GM12878 (cell line): Measurements from ENCODE around the gene PLA2G4A.

ENCODE experiments used
- EZH2 ChIP-seq: IDR thresholded peaks from 2 replicates; pipeline ENCODE4 v1.6.1; 2012; ENCODE audit warnings: low read depth, mild to moderate bottlenecking, control low read depth, inconsistent platforms, low read length, borderline replicate concordance; ENCODE audit not compliant: control insufficient read depth
- GABPA ChIP-seq: IDR thresholded peaks from 2 replicates; pipeline ENCODE4 v1.6.1; 2014; ENCODE audit warnings: antibody characterized with exemption, low read depth, mild to moderate bottlenecking, inconsistent platforms
- MTA3 ChIP-seq: IDR thresholded peaks from 2 replicates; pipeline ENCODE4 v1.6.1; 2012; ENCODE audit warnings: low read length, inconsistent platforms, borderline replicate concordance
- MYC ChIP-seq: IDR thresholded peaks from 2 replicates; pipeline ENCODE4 v1.6.1; 2011; ENCODE audit warnings: mild to moderate bottlenecking, low read length, moderate library complexity, inconsistent platforms; ENCODE audit not compliant: insufficient read depth, insufficient replicate concordance, insufficient read length, severe bottlenecking
- NBN ChIP-seq: fragments of 450-650 bp; IDR thresholded peaks from 2 replicates; pipeline ENCODE4 v1.6.1; 2016
- NR2C2 ChIP-seq: IDR thresholded peaks from 2 replicates; pipeline ENCODE4 v1.6.1; 2011; ENCODE audit warnings: borderline replicate concordance, low read depth; ENCODE audit not compliant: control insufficient read depth, insufficient read length
- RAD21 ChIP-seq: IDR thresholded peaks from 2 replicates; pipeline ENCODE4 v1.6.1; 2011; ENCODE audit warnings: mild to moderate bottlenecking, low read depth, low read length, moderate library complexity; ENCODE audit not compliant: insufficient read depth
- RCOR1 ChIP-seq: conservative IDR thresholded peaks from 2 replicates; pipeline ENCODE4 v1.6.1; 2012; ENCODE audit warnings: low read depth, low read length, improper control_type of control experiment
- SP1 ChIP-seq: IDR thresholded peaks from one replicate; pipeline ENCODE4 v1.6.1; 2011; ENCODE audit warnings: low read depth, low read length
- TAF1 ChIP-seq: IDR thresholded peaks from 2 replicates; pipeline ENCODE4 v1.6.1; 2011; ENCODE audit warnings: mild to moderate bottlenecking, low read depth, low read length, borderline replicate concordance
- TARDBP ChIP-seq: IDR thresholded peaks from 2 replicates; pipeline ENCODE4 v1.6.1; 2016; ENCODE audit warnings: borderline replicate concordance
- ZNF384 ChIP-seq: IDR thresholded peaks from 2 replicates; pipeline ENCODE4 v1.6.1; 2012; ENCODE audit warnings: low read depth, mild to moderate bottlenecking, low read length, improper control_type of control experiment, borderline replicate concordance
- TF ChIP-seq, protein P1 (sequence below), 3 experiments: IDR thresholded peaks in 2 of 3; conservative IDR thresholded peaks in 1 of 3; 2 replicates each; pipeline ENCODE4 v1.5.1; 2011; ENCODE audit warnings: low read depth in 3 of 3, low read length in 3 of 3, mild to moderate bottlenecking in 3 of 3, control low read depth in 2 of 3, moderate library complexity in 2 of 3, inconsistent platforms in 1 of 3, mixed read lengths in 1 of 3; ENCODE audit not compliant: control insufficient read depth in 2 of 3, insufficient read depth in 1 of 3; ENCODE audit errors: extremely low read depth in 1 of 3
- TF ChIP-seq, protein P2 (sequence below): fragments of 450-650 bp; IDR thresholded peaks from 2 replicates; pipeline ENCODE4 v1.6.1; 2016; ENCODE audit warnings: mild to moderate bottlenecking

DNA sequence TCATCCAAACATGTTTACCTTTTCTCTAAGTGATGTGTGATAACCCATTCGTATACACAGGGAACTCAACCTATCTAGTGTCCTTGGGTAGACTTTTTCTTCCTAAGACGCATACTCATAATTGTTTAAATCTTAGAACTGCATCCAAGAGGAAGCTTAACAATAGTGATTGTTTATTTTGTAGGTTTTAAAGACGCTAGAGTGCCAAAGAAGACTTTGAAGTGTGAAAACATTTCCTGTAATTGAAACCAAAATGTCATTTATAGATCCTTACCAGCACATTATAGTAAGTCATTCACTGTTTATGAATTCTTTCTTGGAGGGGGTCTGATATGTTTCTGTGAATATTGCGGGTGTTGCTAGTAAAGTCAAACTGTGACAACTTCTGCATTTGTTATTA, 25.4 kb downstream of the PLA2G4A start:
- TF ChIP-seq, protein P1, sequence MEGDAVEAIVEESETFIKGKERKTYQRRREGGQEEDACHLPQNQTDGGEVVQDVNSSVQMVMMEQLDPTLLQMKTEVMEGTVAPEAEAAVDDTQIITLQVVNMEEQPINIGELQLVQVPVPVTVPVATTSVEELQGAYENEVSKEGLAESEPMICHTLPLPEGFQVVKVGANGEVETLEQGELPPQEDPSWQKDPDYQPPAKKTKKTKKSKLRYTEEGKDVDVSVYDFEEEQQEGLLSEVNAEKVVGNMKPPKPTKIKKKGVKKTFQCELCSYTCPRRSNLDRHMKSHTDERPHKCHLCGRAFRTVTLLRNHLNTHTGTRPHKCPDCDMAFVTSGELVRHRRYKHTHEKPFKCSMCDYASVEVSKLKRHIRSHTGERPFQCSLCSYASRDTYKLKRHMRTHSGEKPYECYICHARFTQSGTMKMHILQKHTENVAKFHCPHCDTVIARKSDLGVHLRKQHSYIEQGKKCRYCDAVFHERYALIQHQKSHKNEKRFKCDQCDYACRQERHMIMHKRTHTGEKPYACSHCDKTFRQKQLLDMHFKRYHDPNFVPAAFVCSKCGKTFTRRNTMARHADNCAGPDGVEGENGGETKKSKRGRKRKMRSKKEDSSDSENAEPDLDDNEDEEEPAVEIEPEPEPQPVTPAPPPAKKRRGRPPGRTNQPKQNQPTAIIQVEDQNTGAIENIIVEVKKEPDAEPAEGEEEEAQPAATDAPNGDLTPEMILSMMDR (IDR thresholded peaks at IDR 0.05 in 2 of 3, conservative IDR thresholded peaks at IDR 0.05 in 1 of 3; ENCODE audit: control insufficient read depth in 2 of 3, extremely low read depth in 1 of 3, insufficient read depth in 1 of 3, low read depth in 3 of 3, low read length in 3 of 3) = no peak
- no peak for TF ChIP-seq GABPA
- TF ChIP-seq, protein P2, sequence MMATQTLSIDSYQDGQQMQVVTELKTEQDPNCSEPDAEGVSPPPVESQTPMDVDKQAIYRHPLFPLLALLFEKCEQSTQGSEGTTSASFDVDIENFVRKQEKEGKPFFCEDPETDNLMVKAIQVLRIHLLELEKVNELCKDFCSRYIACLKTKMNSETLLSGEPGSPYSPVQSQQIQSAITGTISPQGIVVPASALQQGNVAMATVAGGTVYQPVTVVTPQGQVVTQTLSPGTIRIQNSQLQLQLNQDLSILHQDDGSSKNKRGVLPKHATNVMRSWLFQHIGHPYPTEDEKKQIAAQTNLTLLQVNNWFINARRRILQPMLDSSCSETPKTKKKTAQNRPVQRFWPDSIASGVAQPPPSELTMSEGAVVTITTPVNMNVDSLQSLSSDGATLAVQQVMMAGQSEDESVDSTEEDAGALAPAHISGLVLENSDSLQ = no peak
- no peak for TF ChIP-seq RAD21
- TF ChIP-seq NBN = no peak
- TF ChIP-seq TARDBP = no peak
- no peak for TF ChIP-seq TAF1
- no peak for TF ChIP-seq EZH2
- TF ChIP-seq RCOR1 = no peak
- no peak for TF ChIP-seq MTA3
- no peak for TF ChIP-seq SP1
- no peak for TF ChIP-seq NR2C2
- no peak for TF ChIP-seq ZNF384
- TF ChIP-seq MYC = no peak
